Measurements from ENCODE around the gene GGTA1.
"Not testable (repeated sequence)": the region's sequence is repeated elsewhere in the genome, so short reads cannot be mapped to it uniquely, and the experiment has no call there.

GGTA1 gene

GRCh38 chr9:121527371-121527770 is 27.7 kb upstream of the GGTA1 start:
- H2BK5ac ChIP-seq (ENCODE audit: low read length) = no peak overlapping the region
- peaks cover 0 to 3% of the 10 kb centered on the region in 2 donors for H3K4me1 ChIP-seq (ENCODE audit: control insufficient read depth in 2 of 2, insufficient read depth in 1 of 2, low read depth in 1 of 2, low read length in 2 of 2)
- H3K18ac ChIP-seq (ENCODE audit: low read length) = peak overlapping the region; percentile 57
- WGBS, 2 donors (ENCODE audit: extremely low coverage in 2 of 2, insufficient read length in 2 of 2, insufficient replicate concordance in 1 of 2) = no CpG with 5 or more reads among the region's 16 CpGs
- peak overlapping the region; percentile 80 for H3K23ac ChIP-seq (ENCODE audit: low read depth, low read length, poor library complexity)
- H2BK120ac ChIP-seq (ENCODE audit: low read depth, low read length) = no peak overlapping the region
- no peak overlapping the region for H2AK5ac ChIP-seq (ENCODE audit: low read depth, low read length)
- no peaks in the 10 kb centered on the region for H3K27me3 ChIP-seq (ENCODE audit: control insufficient read depth in 3 of 3, insufficient read depth in 3 of 3, low read depth in 1 of 3, low read length in 3 of 3)
- DNase-seq (ENCODE audit: low spot score) = no peak
- no peak overlapping the region for H3K4me3 ChIP-seq (ENCODE audit: low read length in 2 of 2)
- no peak overlapping the region for H3K4ac ChIP-seq (ENCODE audit: low read length)
- no peak overlapping the region for H2BK15ac ChIP-seq (ENCODE audit: low read length)
- H3K9ac ChIP-seq (ENCODE audit: low read depth, low read length, poor library complexity) = no peak overlapping the region
- no peak overlapping the region for H2BK12ac ChIP-seq (ENCODE audit: low read length)
- no peak overlapping the region for H4K8ac ChIP-seq (ENCODE audit: low read depth, low read length)
- H3K4me2 ChIP-seq (ENCODE audit: insufficient read depth, low read length, poor library complexity, severe bottlenecking) = no peak overlapping the region
- H3K27ac ChIP-seq (replicated peaks; ENCODE audit: low read length) = no peak overlapping the region
- no peak overlapping the region for H2AFZ ChIP-seq (ENCODE audit: low read length)
- H3K36me3 ChIP-seq (replicated peaks in 1 of 2; ENCODE audit: control insufficient read depth in 2 of 2, insufficient read depth in 2 of 2, low read length in 2 of 2) = no peaks in the 10 kb centered on the region
- H3K14ac ChIP-seq (ENCODE audit: low read length) = no peak overlapping the region
- H3K9me3 ChIP-seq (replicated peaks in 1 of 2; ENCODE audit: control insufficient read depth in 2 of 2, insufficient read depth in 1 of 2, low read depth in 1 of 2, low read length in 2 of 2) = peaks cover 0 to 2% of the 10 kb centered on the region in 2 donors
- H4K91ac ChIP-seq (ENCODE audit: low read depth, low read length, poor library complexity) = no peak overlapping the region
- H3K79me1 ChIP-seq (ENCODE audit: low read depth, low read length) = no peaks in the 10 kb centered on the region

DNA sequence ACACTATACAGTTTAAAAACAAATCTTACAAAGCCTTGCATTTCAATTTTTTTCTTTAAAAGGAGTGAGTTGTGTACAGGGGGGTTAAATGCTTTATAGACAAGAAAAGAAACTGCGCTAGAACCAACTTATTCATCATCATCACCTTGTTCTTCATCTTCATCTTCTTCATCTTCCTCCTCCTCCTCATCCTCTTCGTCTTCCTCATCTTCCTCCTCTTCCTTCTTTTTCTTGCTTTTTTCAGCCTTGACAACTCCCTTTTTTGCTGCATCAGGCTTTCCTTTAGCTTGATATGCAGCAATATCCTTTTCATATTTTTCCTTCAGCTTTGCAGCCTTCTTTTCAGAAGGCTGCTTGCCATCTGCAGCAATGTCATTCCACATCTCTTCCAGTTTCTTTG is 20.0 kb upstream of the GGTA1 start:
- H3K14ac ChIP-seq (ENCODE audit: low read length); H4K8ac ChIP-seq (ENCODE audit: low read depth, low read length); H3K36me3 ChIP-seq (replicated peaks in 1 of 2; ENCODE audit: control insufficient read depth in 2 of 2, insufficient read depth in 2 of 2, low read length in 2 of 2); H2AFZ ChIP-seq (ENCODE audit: low read length); H3K4ac ChIP-seq (ENCODE audit: low read length); H3K9ac ChIP-seq (ENCODE audit: low read depth, low read length, poor library complexity); H2BK5ac ChIP-seq (ENCODE audit: low read length); H3K23ac ChIP-seq (ENCODE audit: low read depth, low read length, poor library complexity); H2AK5ac ChIP-seq (ENCODE audit: low read depth, low read length); H2BK12ac ChIP-seq (ENCODE audit: low read length); H3K4me3 ChIP-seq (ENCODE audit: low read length in 2 of 2); H3K4me2 ChIP-seq (ENCODE audit: insufficient read depth, low read length, poor library complexity, severe bottlenecking); H3K79me1 ChIP-seq (ENCODE audit: low read depth, low read length); H4K91ac ChIP-seq (ENCODE audit: low read depth, low read length, poor library complexity); H3K27ac ChIP-seq (replicated peaks; ENCODE audit: low read length); H2BK120ac ChIP-seq (ENCODE audit: low read depth, low read length); H2BK15ac ChIP-seq (ENCODE audit: low read length); H3K9me3 ChIP-seq (replicated peaks in 1 of 2; ENCODE audit: control insufficient read depth in 2 of 2, insufficient read depth in 1 of 2, low read depth in 1 of 2, low read length in 2 of 2); H3K4me1 ChIP-seq (ENCODE audit: control insufficient read depth in 2 of 2, insufficient read depth in 1 of 2, low read depth in 1 of 2, low read length in 2 of 2); H3K18ac ChIP-seq (ENCODE audit: low read length); DNase-seq (ENCODE audit: low spot score); H3K27me3 ChIP-seq (ENCODE audit: control insufficient read depth in 3 of 3, insufficient read depth in 3 of 3, low read depth in 1 of 3, low read length in 3 of 3): not testable (repeated sequence)
- WGBS, 2 donors (ENCODE audit: extremely low coverage in 2 of 2, insufficient read length in 2 of 2, insufficient replicate concordance in 1 of 2) = 100% methylated on average over 1 of the region's 2 CpGs

DNA sequence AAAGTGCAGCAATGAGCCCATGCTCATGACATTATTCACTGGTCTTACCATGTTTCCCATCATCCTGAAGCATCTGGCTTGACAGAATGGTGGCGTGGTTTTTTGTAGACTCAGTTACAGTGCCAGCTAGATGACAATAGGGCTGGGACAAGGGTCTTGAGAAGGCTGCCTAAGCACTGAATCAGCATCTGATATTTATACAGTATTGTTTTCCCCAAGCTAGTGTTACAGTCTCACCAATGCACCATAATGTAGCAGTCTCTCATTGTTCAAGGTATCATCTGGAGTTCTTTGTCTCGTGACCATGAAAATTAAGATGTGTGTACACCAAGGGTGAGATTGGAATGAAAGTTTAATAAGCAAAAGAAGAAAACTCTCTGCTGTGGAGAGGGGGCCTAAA is 19.0 kb upstream of the GGTA1 start:
- no peak overlapping the region for H3K4ac ChIP-seq (ENCODE audit: low read length)
- H2AK5ac ChIP-seq (ENCODE audit: low read depth, low read length) = no peak overlapping the region
- no peak overlapping the region for H3K14ac ChIP-seq (ENCODE audit: low read length)
- no peak overlapping the region for H2BK5ac ChIP-seq (ENCODE audit: low read length)
- H2BK15ac ChIP-seq (ENCODE audit: low read length) = no peak overlapping the region
- H3K18ac ChIP-seq (ENCODE audit: low read length) = no peak overlapping the region
- no peaks in the 10 kb centered on the region for H3K4me1 ChIP-seq (ENCODE audit: control insufficient read depth in 2 of 2, insufficient read depth in 1 of 2, low read depth in 1 of 2, low read length in 2 of 2)
- H3K9ac ChIP-seq (ENCODE audit: low read depth, low read length, poor library complexity) = no peak overlapping the region
- H2BK120ac ChIP-seq (ENCODE audit: low read depth, low read length) = no peak overlapping the region
- H3K4me2 ChIP-seq (ENCODE audit: insufficient read depth, low read length, poor library complexity, severe bottlenecking) = no peak overlapping the region
- no peak overlapping the region for H4K8ac ChIP-seq (ENCODE audit: low read depth, low read length)
- no CpG with 5 or more reads among the region's 2 CpGs for WGBS, 2 donors (ENCODE audit: extremely low coverage in 2 of 2, insufficient read length in 2 of 2, insufficient replicate concordance in 1 of 2)
- no peak overlapping the region for H2BK12ac ChIP-seq (ENCODE audit: low read length)
- H3K4me3 ChIP-seq (ENCODE audit: low read length in 2 of 2) = no peak overlapping the region
- H3K27ac ChIP-seq (replicated peaks; ENCODE audit: low read length) = no peak overlapping the region
- no peak overlapping the region for H2AFZ ChIP-seq (ENCODE audit: low read length)
- no peak overlapping the region for H4K91ac ChIP-seq (ENCODE audit: low read depth, low read length, poor library complexity)
- no peak overlapping the region for H3K23ac ChIP-seq (ENCODE audit: low read depth, low read length, poor library complexity)
- no peaks in the 10 kb centered on the region for H3K27me3 ChIP-seq (ENCODE audit: control insufficient read depth in 3 of 3, insufficient read depth in 3 of 3, low read depth in 1 of 3, low read length in 3 of 3)
- no peaks in the 10 kb centered on the region for H3K79me1 ChIP-seq (ENCODE audit: low read depth, low read length)
- no peaks in the 10 kb centered on the region for H3K36me3 ChIP-seq (replicated peaks in 1 of 2; ENCODE audit: control insufficient read depth in 2 of 2, insufficient read depth in 2 of 2, low read length in 2 of 2)
- H3K9me3 ChIP-seq (replicated peaks in 1 of 2; ENCODE audit: control insufficient read depth in 2 of 2, insufficient read depth in 1 of 2, low read depth in 1 of 2, low read length in 2 of 2) = no peaks in the 10 kb centered on the region
- no peak for DNase-seq (ENCODE audit: low spot score)

DNA sequence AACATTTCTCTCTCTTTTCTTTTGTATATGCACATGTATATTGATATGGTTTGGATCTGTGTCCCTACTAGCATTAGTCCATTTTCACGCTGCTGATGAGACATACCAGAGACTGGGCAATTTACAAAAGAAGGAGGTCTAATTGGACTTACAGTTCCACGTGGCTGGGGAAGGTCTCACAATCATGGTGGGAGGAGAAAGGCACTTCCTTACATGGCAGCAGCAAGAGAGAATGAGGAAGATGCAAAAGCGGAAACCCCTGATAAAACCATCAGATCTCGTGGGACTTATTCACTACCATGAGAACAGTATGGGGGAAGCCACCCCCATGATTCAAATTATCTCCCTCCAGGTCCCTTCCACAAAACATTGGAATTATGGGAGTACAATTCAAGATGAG is 13.5 kb upstream of the GGTA1 start:
- not testable (repeated sequence) for H4K8ac ChIP-seq (ENCODE audit: low read depth, low read length); H3K27me3 ChIP-seq (ENCODE audit: control insufficient read depth in 3 of 3, insufficient read depth in 3 of 3, low read depth in 1 of 3, low read length in 3 of 3); H3K4ac ChIP-seq (ENCODE audit: low read length); H3K36me3 ChIP-seq (replicated peaks in 1 of 2; ENCODE audit: control insufficient read depth in 2 of 2, insufficient read depth in 2 of 2, low read length in 2 of 2); H3K4me3 ChIP-seq (ENCODE audit: low read length in 2 of 2); H2BK5ac ChIP-seq (ENCODE audit: low read length); H2AFZ ChIP-seq (ENCODE audit: low read length); H3K79me1 ChIP-seq (ENCODE audit: low read depth, low read length); H2AK5ac ChIP-seq (ENCODE audit: low read depth, low read length); H3K4me2 ChIP-seq (ENCODE audit: insufficient read depth, low read length, poor library complexity, severe bottlenecking); H3K4me1 ChIP-seq (ENCODE audit: control insufficient read depth in 2 of 2, insufficient read depth in 1 of 2, low read depth in 1 of 2, low read length in 2 of 2); H2BK12ac ChIP-seq (ENCODE audit: low read length); H3K18ac ChIP-seq (ENCODE audit: low read length); H2BK15ac ChIP-seq (ENCODE audit: low read length); H3K27ac ChIP-seq (replicated peaks; ENCODE audit: low read length); H3K14ac ChIP-seq (ENCODE audit: low read length); DNase-seq (ENCODE audit: low spot score); H3K23ac ChIP-seq (ENCODE audit: low read depth, low read length, poor library complexity); H2BK120ac ChIP-seq (ENCODE audit: low read depth, low read length); H3K9me3 ChIP-seq (replicated peaks in 1 of 2; ENCODE audit: control insufficient read depth in 2 of 2, insufficient read depth in 1 of 2, low read depth in 1 of 2, low read length in 2 of 2); H4K91ac ChIP-seq (ENCODE audit: low read depth, low read length, poor library complexity); H3K9ac ChIP-seq (ENCODE audit: low read depth, low read length, poor library complexity)
- WGBS, 2 donors (ENCODE audit: extremely low coverage in 2 of 2, insufficient read length in 2 of 2, insufficient replicate concordance in 1 of 2) = no CpG with 5 or more reads among the region's 4 CpGs

Data from neuronal stem cell (in vitro differentiated cells).